NCI-H2081 (cell line): ENCODE data around the gene MCIDAS.

ENCODE experiments used
- DNase-seq, 2 experiments: peaks; one replicate each; lab custom pipeline; 2025; lab: John Stamatoyannopoulos, UW

Gene MCIDAS

GRCh38 chr5:55222092-55222984 lies 4.8 kb downstream of the MCIDAS start:
- DNase-seq, result no peak

- DNase-seq, result no peak
These were observed 6.5 kb downstream of the MCIDAS start for GRCh38 chr5:55220433-55221185.

- no peak for DNase-seq
These were observed 7.3 kb downstream of the MCIDAS start for GRCh38 chr5:55219770-55220169.

GRCh38 chr5:55218967-55219366 lies 8.1 kb downstream of the MCIDAS start:
- peak; percentile 40 to 53 for DNase-seq

GRCh38 chr5:55211184-55211874 lies 15.8 kb downstream of the MCIDAS start:
- peak in 1 of 2 experiments; percentile 40 for DNase-seq

- no peak for DNase-seq
These were observed 22.1 kb downstream of the MCIDAS start for GRCh38 chr5:55205001-55205400.

- no peak for DNase-seq
These were observed 36.0 kb downstream of the MCIDAS start for GRCh38 chr5:55191165-55191564.

- DNase-seq, result peak; percentile 35 to 83
These were observed 38.2 kb downstream of the MCIDAS start for GRCh38 chr5:55188656-55189540.

GRCh38 chr5:55187370-55187769 lies 39.7 kb downstream of the MCIDAS start:
- peak; percentile 14 to 54 for DNase-seq

GRCh38 chr5:55180016-55180415 lies 47.1 kb downstream of the MCIDAS start:
- no peak for DNase-seq

GRCh38 chr5:55177078-55177477 lies 50.0 kb downstream of the MCIDAS start:
- no peak for DNase-seq

- DNase-seq, result peak; percentile 8 to 48
These were observed 50.8 kb downstream of the MCIDAS start for GRCh38 chr5:55176176-55176818.

GRCh38 chr5:55175781-55176175 lies 51.3 kb downstream of the MCIDAS start:
- no peak for DNase-seq

GRCh38 chr5:55173687-55174230 lies 53.4 kb downstream of the MCIDAS start:
- peak in 1 of 2 experiments; percentile 2 for DNase-seq

- peak; percentile 63 to 77 for DNase-seq
These were observed 54.0 kb downstream of the MCIDAS start, which contains the start of gene CDC20B for GRCh38 chr5:55172937-55173686. CDC20B (minus strand) TSS chr5:55173177; CDS start chr5:55173000, 177 bp downstream.

- DNase-seq, result peak; percentile 62 to 80
These were observed 54.8 kb downstream of the MCIDAS start for GRCh38 chr5:55172051-55172899.

- no peak for DNase-seq
These were observed 55.6 kb downstream of the MCIDAS start for GRCh38 chr5:55171471-55171870.
